Caki2 (cell line): ENCODE data around the gene ST3GAL3. TPM values are rescaled to one million over a fixed set of nuclear protein-coding genes. Genes with fewer than 3 reads are reported as not detected.

Experiments used
- DNase-seq: peaks from one replicate; pipeline ENCODE4 v3.0.0-alpha.2; 2015; ENCODE audit warnings: low read depth
- in situ Hi-C: cut with HindIII; loops from 2 replicates; pipeline ENCODE4 v1.10.0; 2016; ENCODE audit warnings: low sequenced_read_pairs, low pct_unique_long_range_greater_than_20kb, mixed read lengths
- total RNA-seq: library from RNA; depleted of rRNA; stranded (reverse); fragments of >200 nt; shearing (Covaris generic); gene quantifications from 2 replicates; pipeline ENCODE4 v1.2.3, GENCODE V29; 2014; ENCODE audit warnings: low replicate concordance; rRNA removed

The ST3GAL3 gene
- 18.0 and 28.2 TPM in 2 replicates for total RNA-seq

- DNase-seq = peak; percentile 80
- in situ Hi-C loops = no loop called here
These were observed at the start of gene ST3GAL3 for GRCh38 chr1:43707190-43708001. Gene ST3GAL3, plus strand, starts transcription at chr1:43707536. Its CDS starts 28,727 bp downstream, at chr1:43736263.

GRCh38 chr1:43659212-43660166 lies 47.8 kb upstream of the ST3GAL3 start:
- in situ Hi-C loops = no loop called here
- DNase-seq = no peak

GRCh38 chr1:43660355-43660754 lies 47.0 kb upstream of the ST3GAL3 start:
- in situ Hi-C loops = no loop called here
- no peak for DNase-seq

GRCh38 chr1:43664369-43664768 lies 43.0 kb upstream of the ST3GAL3 start:
- in situ Hi-C loops = no loop called here
- DNase-seq = no peak

- in situ Hi-C loops = no loop called here
- no peak for DNase-seq
These were observed 40.7 kb upstream of the ST3GAL3 start for GRCh38 chr1:43666608-43667007.

- in situ Hi-C loops = no loop called here
These were observed 38.4 kb upstream of the ST3GAL3 start for GRCh38 chr1:43668956-43669355.

GRCh38 chr1:43669878-43670277 lies 37.5 kb upstream of the ST3GAL3 start:
- no peak for DNase-seq
- in situ Hi-C loops = no loop called here

More at GRCh38 chr1:43668956-43669355, 38.4 kb upstream of the ST3GAL3 start:
- no peak for DNase-seq

- no peak for DNase-seq
- in situ Hi-C loops = no loop called here
These were observed 36.1 kb upstream of the ST3GAL3 start for GRCh38 chr1:43671193-43671592.

GRCh38 chr1:43671626-43672330 lies 35.6 kb upstream of the ST3GAL3 start:
- in situ Hi-C loops = no loop called here
- no peak for DNase-seq

GRCh38 chr1:43673261-43673660 lies 34.1 kb upstream of the ST3GAL3 start:
- no peak for DNase-seq
- in situ Hi-C loops = no loop called here

GRCh38 chr1:43678940-43679339 lies 28.4 kb upstream of the ST3GAL3 start:
- no peak for DNase-seq
- in situ Hi-C loops = no loop called here

- in situ Hi-C loops = no loop called here
- DNase-seq = no peak
These were observed 23.8 kb upstream of the ST3GAL3 start for GRCh38 chr1:43683560-43683959.

GRCh38 chr1:43686801-43687200 lies 20.5 kb upstream of the ST3GAL3 start:
- in situ Hi-C loops = no loop called here
- DNase-seq = no peak

GRCh38 chr1:43687301-43688108 lies 19.8 kb upstream of the ST3GAL3 start:
- in situ Hi-C loops = no loop called here

GRCh38 chr1:43688109-43688387 lies 19.3 kb upstream of the ST3GAL3 start:
- DNase-seq = no peak
- in situ Hi-C loops = no loop called here

More at GRCh38 chr1:43687301-43688108, 19.8 kb upstream of the ST3GAL3 start:
- no peak for DNase-seq

- no peak for DNase-seq
- in situ Hi-C loops = no loop called here
These were observed 18.7 kb upstream of the ST3GAL3 start for GRCh38 chr1:43688594-43689000.

GRCh38 chr1:43689289-43689688 lies 18.0 kb upstream of the ST3GAL3 start:
- in situ Hi-C loops = no loop called here
- no peak for DNase-seq
